Kidney (tissue), 14 donors: Measurements from ENCODE around the gene PKNOX2. TPM values are rescaled to one million over a fixed set of nuclear protein-coding genes. Genes with fewer than 3 reads are reported as not detected.

Source experiments
- DNase-seq, 5 donors: peaks; one replicate each; pipeline ENCODE4 v3.0.0-alpha.2; 2013 to 2020
- FAIRE-seq: peaks from 2 replicates; lab custom pipeline; 2012; peaks lifted over from hg19 to GRCh38; lab: Jason Lieb, UNC
- H3K27ac ChIP-seq, 2 donors: one replicate each; pipeline ENCODE4 v1.7.0; 2013; ENCODE audit warnings: low read depth in 2 of 2, low read length in 2 of 2, inconsistent platforms in 1 of 2
- H3K27me3 ChIP-seq: one replicate; pipeline ENCODE4 v1.7.1; 2013; ENCODE audit warnings: low read length, inconsistent platforms; ENCODE audit not compliant: control insufficient read depth, insufficient read depth
- H3K36me3 ChIP-seq, 3 donors: one replicate each; pipeline versions ENCODE4 v1.7.0 to v1.7.1; 2013; ENCODE audit warnings: low read length in 3 of 3, control low read depth in 1 of 3, inconsistent platforms in 1 of 3; ENCODE audit not compliant: insufficient read depth in 3 of 3, control insufficient read depth in 2 of 3
- H3K4me1 ChIP-seq, 3 donors: one replicate each; pipeline versions ENCODE4 v1.7.0 to v1.7.1; 2013; ENCODE audit warnings: low read length in 3 of 3, inconsistent platforms in 1 of 3, low read depth in 1 of 3; ENCODE audit not compliant: control insufficient read depth in 2 of 3, insufficient read depth in 2 of 3
- H3K4me3 ChIP-seq, 3 donors: one replicate each; pipeline versions ENCODE4 v1.7.0 to v1.8.1; 2013; ENCODE audit warnings: low read length in 3 of 3, control low read depth in 1 of 3, inconsistent platforms in 1 of 3
- H3K9ac ChIP-seq, 3 donors: one replicate each; pipeline versions ENCODE4 v1.7.0 to v1.7.1; 2013; ENCODE audit warnings: low read length in 3 of 3, control low read depth in 1 of 3, inconsistent platforms in 1 of 3
- H3K9me3 ChIP-seq, 3 donors: one replicate each; pipeline versions ENCODE4 v1.7.0 to v1.7.1; 2013; ENCODE audit warnings: low read length in 3 of 3, control low read depth in 1 of 3, inconsistent platforms in 1 of 3; ENCODE audit not compliant: control insufficient read depth in 2 of 3, insufficient read depth in 1 of 3
- CTCF ChIP-seq: IDR thresholded peaks from 3 replicates; pipeline ENCODE4 v1.5.1; 2012; ENCODE audit warnings: mild to moderate bottlenecking, moderate library complexity, borderline replicate concordance; ENCODE audit not compliant: insufficient read depth; ENCODE audit errors: extremely low read depth
- intact Hi-C: fragments of 100-400 bp; cut with DNase I; formaldehyde crosslinking; loops from one replicate; pipeline ENCODE4 v1.11.1; 2022
- polyA plus RNA-seq: library from polyadenylated mRNA; stranded (reverse); fragments of 350-450 nt; fragmentation: Illumina TruSeq; extraction: RNeasy Lipid Tissue Mini Kit (QIAGEN cat#74804); gene quantifications from one replicate; pipeline ENCODE4 v1.2.3, GENCODE V29; 2014; ENCODE audit warnings: low read depth, low replicate concordance; ENCODE audit not compliant: insufficient read depth
- total RNA-seq: library from RNA; stranded (reverse); fragmentation: NEBNext Ultra II Directional; extraction: Animal tissue kit (Norgen Biotek cat#: 25700); gene quantifications from one replicate; pipeline ENCODE4 v1.2.1, GENCODE V29; 2021
- donor health status: control.
- donor health status: control.
- donor health status: control.
- donor health status: control.
- donor health status: control.
- donor health status: DM: yes; HTN: yes; CAD: no.
- donor health status: Normal renal cell carcinoma (clear cell type).

PKNOX2 gene
- total and polyA plus RNA-seq, 2 donors from 2014 or later = 1.5 to 6.0 TPM

GRCh38 chr11:125479137-125479536 is 314.6 kb downstream of the PKNOX2 start:
- Histone ChIP-seq H3K9me3 (no peaks in the 10 kb centered on the region), H3K9ac (no peak overlapping the region), H3K4me3 (no peak overlapping the region), H3K27me3 (no peaks in the 10 kb centered on the region), H3K4me1 (no peaks in the 10 kb centered on the region), H3K36me3 (no peaks in the 10 kb centered on the region), H3K27ac (no peak overlapping the region)
- TF ChIP-seq CTCF = no peak
- FAIRE-seq (no peak), DNase-seq (no peak)
- intact Hi-C loops = no loop called here

- H3K27ac ChIP-seq = no peak overlapping the region
- H3K4me3 ChIP-seq = no peak overlapping the region
- H3K9ac ChIP-seq = no peak overlapping the region
- no peaks in the 10 kb centered on the region for H3K36me3 ChIP-seq
- FAIRE-seq = no peak
- H3K4me1 ChIP-seq = no peaks in the 10 kb centered on the region
- intact Hi-C loops = no loop called here
- DNase-seq = no peak
- H3K9me3 ChIP-seq = no peaks in the 10 kb centered on the region
- no peak for TF ChIP-seq CTCF
- H3K27me3 ChIP-seq = no peaks in the 10 kb centered on the region
Measured at GRCh38 chr11:125481531-125481930, 317.0 kb downstream of the PKNOX2 start.

Other genes starting within 250 kb of the PKNOX2 start
- not detected for gene HEPN1, start 245.5 kb upstream of the PKNOX2 start, total RNA-seq
- gene HEPN1, start 245.5 kb upstream of the PKNOX2 start, polyA plus RNA-seq = not detected
- not detected for gene HEPACAM, start 228.7 kb upstream of the PKNOX2 start, total RNA-seq
- gene HEPACAM, start 228.7 kb upstream of the PKNOX2 start, polyA plus RNA-seq = 0.30 TPM
- gene CCDC15, start 210.5 kb upstream of the PKNOX2 start, total RNA-seq = 1.5 TPM
- gene CCDC15, start 210.5 kb upstream of the PKNOX2 start, polyA plus RNA-seq = 0.22 TPM
- 6.1 TPM for gene SLC37A2, start 101.4 kb upstream of the PKNOX2 start, total RNA-seq
- 0.82 TPM for gene SLC37A2, start 101.4 kb upstream of the PKNOX2 start, polyA plus RNA-seq
- 22.9 TPM for gene TMEM218, start 53.1 kb upstream of the PKNOX2 start, total RNA-seq
- gene TMEM218, start 53.1 kb upstream of the PKNOX2 start, polyA plus RNA-seq = 33.4 TPM